ENCODE measurements around the gene SETSIP. TPM values are rescaled to one million over a fixed set of nuclear protein-coding genes. Genes with fewer than 3 reads are reported as not detected.

Gene SETSIP
- total RNA-seq, 2 donors from 2014 or later, result not detected

- no peak for DNase-seq
- Histone ChIP-seq H3K9ac (ENCODE audit: low read depth in 2 of 2, low read length in 2 of 2) (no peak overlapping the region), H3K4me1 (no peaks in the 10 kb centered on the region), H3K36me3 (no peaks in the 10 kb centered on the region), H3K9me3 (no peaks in the 10 kb centered on the region), H3K27me3 (no peaks in the 10 kb centered on the region), H3K4me3 (no peak overlapping the region), H3K27ac (no peak overlapping the region)
- intact Hi-C loops (cut with DNase I), result no loop called here
- TF ChIP-seq CTCF (IDR thresholded peaks at IDR 0.05), result no peak
These were observed 30.4 kb upstream of the SETSIP start for GRCh38 chr1:92105546-92106081.

- H3K9ac ChIP-seq (ENCODE audit: low read depth in 2 of 2, low read length in 2 of 2), result no peak overlapping the region
- H3K36me3 ChIP-seq, result no peaks in the 10 kb centered on the region
- no peak overlapping the region for H3K4me3 ChIP-seq
- H3K27me3 ChIP-seq, result no peaks in the 10 kb centered on the region
- no peak for TF ChIP-seq CTCF (IDR thresholded peaks at IDR 0.05)
- no peak overlapping the region for H3K27ac ChIP-seq
- DNase-seq, result no peak
- no peaks in the 10 kb centered on the region for H3K4me1 ChIP-seq
- H3K9me3 ChIP-seq, result no peaks in the 10 kb centered on the region
- intact Hi-C loops (cut with DNase I), result no loop called here
These were observed 21.1 kb upstream of the SETSIP start for GRCh38 chr1:92096317-92096716.

- DNase-seq, result no peak
- H3K4me3 ChIP-seq, result no peak overlapping the region
- no peak overlapping the region for H3K9ac ChIP-seq (ENCODE audit: low read depth in 2 of 2, low read length in 2 of 2)
- intact Hi-C loops (cut with DNase I), result no loop called here
- H3K27me3 ChIP-seq, result no peaks in the 10 kb centered on the region
- TF ChIP-seq CTCF (IDR thresholded peaks at IDR 0.05), result no peak
- no peaks in the 10 kb centered on the region for H3K36me3 ChIP-seq
- no peaks in the 10 kb centered on the region for H3K9me3 ChIP-seq
- H3K4me1 ChIP-seq, result no peaks in the 10 kb centered on the region
- no peak overlapping the region for H3K27ac ChIP-seq
These were observed 20.7 kb upstream of the SETSIP start for GRCh38 chr1:92095874-92096273.

- Histone ChIP-seq H3K27me3 (no peaks in the 10 kb centered on the region), H3K4me1 (no peaks in the 10 kb centered on the region), H3K4me3 (no peak overlapping the region), H3K27ac (no peak overlapping the region), H3K36me3 (no peaks in the 10 kb centered on the region), H3K9me3 (no peaks in the 10 kb centered on the region), H3K9ac (ENCODE audit: low read depth in 2 of 2, low read length in 2 of 2) (no peak overlapping the region)
- TF ChIP-seq CTCF (IDR thresholded peaks at IDR 0.05), result no peak
- intact Hi-C loops (cut with DNase I), result no loop called here
- no peak for DNase-seq
These were observed 19.4 kb upstream of the SETSIP start for GRCh38 chr1:92094595-92094994.

- no peak overlapping the region for H3K9ac ChIP-seq (ENCODE audit: low read depth in 2 of 2, low read length in 2 of 2)
- H3K36me3 ChIP-seq, result no peaks in the 10 kb centered on the region
- no peaks in the 10 kb centered on the region for H3K27me3 ChIP-seq
- intact Hi-C loops (cut with DNase I), result no loop called here
- no peaks in the 10 kb centered on the region for H3K9me3 ChIP-seq
- DNase-seq, result no peak
- H3K27ac ChIP-seq, result no peak overlapping the region
- no peaks in the 10 kb centered on the region for H3K4me1 ChIP-seq
- no peak overlapping the region for H3K4me3 ChIP-seq
- TF ChIP-seq CTCF (IDR thresholded peaks at IDR 0.05), result no peak
These were observed 18.9 kb upstream of the SETSIP start for GRCh38 chr1:92094090-92094489.
